H1 (cell line): Measurements from ENCODE around the gene PRLH. TPM values are rescaled to one million over a fixed set of nuclear protein-coding genes. Genes with fewer than 3 reads are reported as not detected.

Experiments used
- CTCF ChIA-PET: fragments of 300-600 bp; sonication (Branson Sonifier 250); formaldehyde crosslinking; loops from one replicate; lab custom pipeline; 2021; ENCODE audit not compliant: partially characterized antibody; lab: Charles Lee
- POLR2A ChIA-PET: fragments of 300-600 bp; sonication (Branson Sonifier 250); formaldehyde crosslinking; loops from one replicate; lab custom pipeline; 2021; ENCODE audit warnings: inconsistent platforms; ENCODE audit not compliant: partially characterized antibody; lab: Charles Lee
- DNase-seq, 2 experiments: peaks; one replicate each; pipeline versions ENCODE4 v3.0.0 to v3.0.0-alpha.2; 2010 to 2022; ENCODE audit warnings: low spot score in 2 of 2, low read depth in 1 of 2, mixed read lengths in 1 of 2
- FAIRE-seq: peaks from 2 replicates; lab custom pipeline; 2011; peaks lifted over from hg19 to GRCh38; lab: Jason Lieb, UNC
- H2AFZ ChIP-seq: 2 replicates; pipeline ENCODE4 v1.8.1; 2012; ENCODE audit warnings: low read length, inconsistent platforms
- H2AK5ac ChIP-seq: 2 replicates; pipeline ENCODE4 v1.6.1; 2013; ENCODE audit warnings: low read depth, low read length
- H2BK120ac ChIP-seq: replicated peaks from 2 replicates; pipeline ENCODE3; 2013; ENCODE audit warnings: low read depth, low read length, inconsistent platforms
- H2BK12ac ChIP-seq: 2 replicates; pipeline ENCODE4 v1.6.1; 2013; ENCODE audit warnings: low read depth, low read length
- H2BK15ac ChIP-seq: 2 replicates; pipeline ENCODE4 v1.6.1; 2013; ENCODE audit warnings: low read length
- H2BK20ac ChIP-seq: 2 replicates; pipeline ENCODE4 v1.6.1; 2013; ENCODE audit warnings: low read length
- H2BK5ac ChIP-seq: 2 replicates; pipeline ENCODE4 v1.6.1; 2013; ENCODE audit warnings: low read depth, low read length
- H3K14ac ChIP-seq: 2 replicates; pipeline ENCODE4 v1.6.1; 2013; ENCODE audit warnings: inconsistent platforms; ENCODE audit not compliant: insufficient read length
- H3K18ac ChIP-seq: 2 replicates; pipeline ENCODE4 v1.6.1; 2013; ENCODE audit warnings: low read length; ENCODE audit errors: extremely low read depth
- H3K23ac ChIP-seq: 2 replicates; pipeline ENCODE4 v1.6.1; 2013; ENCODE audit warnings: inconsistent platforms; ENCODE audit not compliant: insufficient read length
- H3K23me2 ChIP-seq: 2 replicates; pipeline ENCODE4 v1.6.1; 2013; ENCODE audit warnings: low read depth, low read length
- H3K27ac ChIP-seq: 2 replicates; pipeline ENCODE4 v1.6.1; 2011; ENCODE audit warnings: low read depth, low read length, inconsistent platforms
- H3K27me3 ChIP-seq, 4 experiments: replicated peaks in 1 of 4; 1 replicate in 1 of 4; 2 replicates in 3 of 4; pipeline versions ENCODE4 v1.6.1 to v1.8.1; 2011 to 2013; ENCODE audit warnings: low read length in 3 of 4, mild to moderate bottlenecking in 3 of 4, inconsistent platforms in 2 of 4, mixed read lengths in 2 of 4, moderate library complexity in 1 of 4; ENCODE audit not compliant: control insufficient read depth in 3 of 4, insufficient read depth in 3 of 4; ENCODE audit errors: extremely low read depth in 1 of 4
- H3K36me3 ChIP-seq, 4 experiments: 2 replicates each; pipeline versions ENCODE4 v1.6.1 to v1.8.1; 2011 to 2013; ENCODE audit warnings: mild to moderate bottlenecking in 4 of 4, low read length in 3 of 4, moderate library complexity in 2 of 4, control low read depth in 1 of 4, inconsistent platforms in 1 of 4; ENCODE audit not compliant: insufficient read depth in 4 of 4, control insufficient read depth in 2 of 4
- H3K4ac ChIP-seq: replicated peaks from 2 replicates; pipeline ENCODE3; 2013; ENCODE audit warnings: low read length, low read depth, mixed read lengths, inconsistent platforms; ENCODE audit not compliant: insufficient read length
- H3K4me1 ChIP-seq, 4 experiments: replicated peaks in 1 of 4; 1 replicate in 1 of 4; 2 replicates in 3 of 4; pipeline versions ENCODE4 v1.6.1 to v1.8.1; 2011 to 2013; ENCODE audit warnings: low read length in 3 of 4, inconsistent platforms in 2 of 4, mixed read lengths in 1 of 4; ENCODE audit not compliant: insufficient read depth in 4 of 4, control insufficient read depth in 3 of 4
- H3K4me2 ChIP-seq, 2 experiments: 2 replicates each; pipeline versions ENCODE4 v1.6.1 to v1.8.1; 2011 to 2013; ENCODE audit warnings: low read depth in 2 of 2, low read length in 2 of 2, control low read depth in 1 of 2, inconsistent platforms in 1 of 2, mild to moderate bottlenecking in 1 of 2; ENCODE audit not compliant: insufficient read depth in 1 of 2
- H3K4me3 ChIP-seq, 4 experiments: fragments of 200-600, 300-600 bp in 1 of 4; sonication (generic), shearing (Covaris generic), sonication (Bioruptor Twin) in 1 of 4; 2 replicates each; pipeline versions ENCODE4 v1.5.1 to v1.8.1; 2011 to 2016; ENCODE audit warnings: low read length in 4 of 4, low read depth in 3 of 4, control low read depth in 2 of 4, inconsistent platforms in 2 of 4, mild to moderate bottlenecking in 2 of 4, mixed read lengths in 1 of 4, moderate library complexity in 1 of 4; ENCODE audit not compliant: insufficient read depth in 2 of 4; ENCODE audit errors: extremely low read depth in 1 of 4
- H3K56ac ChIP-seq: replicated peaks from 2 replicates; pipeline ENCODE3; 2013; ENCODE audit warnings: low read depth, mild to moderate bottlenecking, mixed read lengths, low read length, inconsistent platforms; ENCODE audit not compliant: insufficient read length
- H3K79me1 ChIP-seq: 2 replicates; pipeline ENCODE4 v1.6.1; 2013; ENCODE audit warnings: low read depth, low read length, control low read depth
- H3K79me2 ChIP-seq, 2 experiments: 2 replicates each; pipeline versions ENCODE4 v1.6.1 to v1.8.1; 2012 to 2013; ENCODE audit warnings: low read length in 2 of 2, mild to moderate bottlenecking in 2 of 2, inconsistent platforms in 1 of 2; ENCODE audit not compliant: insufficient read depth in 2 of 2, control insufficient read depth in 1 of 2
- H3K9ac ChIP-seq, 4 experiments: replicated peaks in 1 of 4; 1 replicate in 1 of 4; 2 replicates in 3 of 4; pipeline versions ENCODE4 v1.6.1 to v1.8.1; 2011 to 2013; ENCODE audit warnings: low read depth in 3 of 4, low read length in 3 of 4, control low read depth in 2 of 4, mild to moderate bottlenecking in 2 of 4, moderate library complexity in 2 of 4, inconsistent platforms in 1 of 4; ENCODE audit errors: extremely low read depth in 1 of 4
- H3K9me3 ChIP-seq, 2 experiments: 2 replicates each; pipeline versions ENCODE4 v1.6.1 to v1.8.1; 2012 to 2013; ENCODE audit warnings: mild to moderate bottlenecking in 2 of 2, moderate library complexity in 2 of 2, control low read depth in 1 of 2, inconsistent platforms in 1 of 2, low read depth in 1 of 2, low read length in 1 of 2, mixed read lengths in 1 of 2; ENCODE audit not compliant: insufficient read depth in 2 of 2
- H4K20me1 ChIP-seq, 2 experiments: replicated peaks in 1 of 2; 2 replicates each; pipeline versions ENCODE3 to v1.8.1; 2011 to 2013; ENCODE audit warnings: inconsistent platforms in 2 of 2, low read length in 2 of 2, mild to moderate bottlenecking in 1 of 2; ENCODE audit not compliant: insufficient read depth in 2 of 2, control insufficient read depth in 1 of 2
- H4K5ac ChIP-seq: 2 replicates; pipeline ENCODE4 v1.6.1; 2013; ENCODE audit warnings: low read length, low read depth, mixed read lengths, inconsistent platforms; ENCODE audit not compliant: insufficient read length
- H4K8ac ChIP-seq: 2 replicates; pipeline ENCODE4 v1.8.0; 2013; ENCODE audit warnings: mild to moderate bottlenecking, moderate library complexity, low read length, inconsistent platforms; ENCODE audit not compliant: insufficient read depth; ENCODE audit errors: extremely low read depth
- H4K91ac ChIP-seq: replicated peaks from 2 replicates; pipeline ENCODE3; 2013; ENCODE audit warnings: low read length, mixed read lengths, inconsistent platforms; ENCODE audit not compliant: insufficient read length
- ASH2L ChIP-seq: fragments of 200-600, 300-600 bp; sonication (generic); IDR thresholded peaks from one replicate; pipeline ENCODE4 v1.7.1; 2017; ENCODE audit warnings: low read length
- ATF3 ChIP-seq: IDR thresholded peaks from 2 replicates; pipeline ENCODE4 v1.6.1; 2011; ENCODE audit warnings: low read depth, mild to moderate bottlenecking, low read length; ENCODE audit not compliant: insufficient read depth
- BACH1 ChIP-seq: IDR thresholded peaks from 2 replicates; pipeline ENCODE4 v1.6.1; 2012; ENCODE audit warnings: low read length, improper control_type of control experiment
- BCL11A ChIP-seq, 2 experiments: IDR thresholded peaks; one replicate each; pipeline ENCODE4 v1.6.1; 2011; ENCODE audit warnings: low read depth in 2 of 2, low read length in 2 of 2, mild to moderate bottlenecking in 2 of 2
- CBX5 ChIP-seq: fragments of 300-800, 300-1000 bp; sonication (generic); IDR thresholded peaks from 2 replicates; pipeline ENCODE4 v1.7.1; 2016; ENCODE audit warnings: antibody characterized with exemption, low read length, low read depth
- JUND ChIP-seq: IDR thresholded peaks from 2 replicates; pipeline ENCODE4 v1.6.1; 2011; ENCODE audit warnings: mild to moderate bottlenecking, improper control_type of control experiment, low read length
- RXRA ChIP-seq: IDR thresholded peaks from 2 replicates; pipeline ENCODE4 v1.6.1; 2011; ENCODE audit warnings: low read depth, mild to moderate bottlenecking, low read length, moderate library complexity; ENCODE audit not compliant: insufficient read depth
- SRF ChIP-seq: IDR thresholded peaks from 2 replicates; pipeline ENCODE4 v1.6.1; 2011; ENCODE audit warnings: mild to moderate bottlenecking, low read depth, low read length, moderate library complexity
- TAF7 ChIP-seq: optimal IDR thresholded peaks from 2 replicates; pipeline ENCODE3; 2011; ENCODE audit warnings: low read depth, mild to moderate bottlenecking, inconsistent platforms, low read length, moderate library complexity, borderline replicate concordance
- TCF12 ChIP-seq: IDR thresholded peaks from 2 replicates; pipeline ENCODE4 v1.6.1; 2011; ENCODE audit warnings: low read depth, mild to moderate bottlenecking, low read length
- TEAD4 ChIP-seq: IDR thresholded peaks from 2 replicates; pipeline ENCODE4 v1.6.1; 2012; ENCODE audit warnings: low read depth, low read length, inconsistent platforms, mixed read lengths
- YY1 ChIP-seq: IDR thresholded peaks from 2 replicates; pipeline ENCODE4 v1.6.1; 2011; ENCODE audit warnings: low read depth, mild to moderate bottlenecking, low read length
- WGBS, 2 experiments: shearing (Covaris generic) in 1 of 2; methylation state at CpG; one replicate each; pipeline versions ENCODE4 v1.1.6 to v1.1.7; 2013 to 2015; ENCODE audit warnings: low lambda C conversion rate in 2 of 2, mixed read lengths in 2 of 2, inconsistent platforms in 1 of 2, low coverage in 1 of 2, missing lambda C conversion rate in 1 of 2; ENCODE audit not compliant: insufficient replicate concordance in 2 of 2, insufficient coverage in 1 of 2, insufficient read length in 1 of 2; ENCODE audit errors: extremely low coverage in 1 of 2, missing lambda C conversion rate in 1 of 2; 5-methylcytosine and 5-hydroxymethylcytosine counted together
- polyA plus RNA-seq, 7 experiments: library from polyadenylated mRNA; depleted of rRNA in 3 of 7; stranded (reverse) in 5 of 7; unstranded in 2 of 7; fragments of >200 nt in 5 of 7; fragments of 200-250 nt in 2 of 7; gene quantifications; 1 replicate in 5 of 7; 2 replicates in 1 of 7; 4 replicates in 1 of 7; pipeline versions ENCODE4 v1.2.1 to v1.2.3, GENCODE V29; 2011 to 2013; ENCODE audit warnings: missing spikeins in 2 of 7, mixed read lengths in 2 of 7
- total RNA-seq: library from RNA; stranded (reverse); fragmentation: NEBNext Ultra II Directional; extraction: Animal tissue kit (Norgen Biotek cat#: 25700); gene quantifications from 2 replicates; pipeline ENCODE4 v1.2.1, GENCODE V29; 2021

Gene PRLH
- total and polyA plus RNA-seq, 2 of the 8 experiments (the other 6 are each of a cell fraction or from before 2014, with no cell fraction given) = not detected

- Histone ChIP-seq H3K9ac (no peak overlapping the region), H3K27me3 (no peaks in the 10 kb centered on the region), H2BK15ac (no peak overlapping the region), H3K23ac (no peak overlapping the region), H3K14ac (no peak overlapping the region), H3K18ac (no peak overlapping the region), H4K20me1 (peaks cover 0 to 8% of the 10 kb centered on the region in 2 experiments), H3K79me2 (no peaks in the 10 kb centered on the region), H3K56ac (no peak overlapping the region), H4K8ac (no peak overlapping the region), H2BK120ac (no peak overlapping the region), H3K4me1 (no peaks in the 10 kb centered on the region), H3K79me1 (no peaks in the 10 kb centered on the region), H3K36me3 (peaks cover 0 to 2% (median 0%) of the 10 kb centered on the region in 4 experiments; a peak in 1 of 8 replicates), H4K5ac (no peak overlapping the region), H2BK20ac (no peak overlapping the region), H2AFZ (no peak overlapping the region), H3K9me3 (no peaks in the 10 kb centered on the region), H3K4me2 (no peak overlapping the region), H3K23me2 (peaks cover 18% of the 10 kb centered on the region; the same call in 1 of the 2 replicates), H2AK5ac (no peak overlapping the region), H3K4ac (no peak overlapping the region), H2BK12ac (no peak overlapping the region), H4K91ac (no peak overlapping the region), H3K4me3 (no peak overlapping the region), H2BK5ac (no peak overlapping the region), H3K27ac (no peak overlapping the region)
- POLR2A ChIA-PET = interaction anchor here (3.1 kb wide), 1 partner anchor 12 kb away, joined by 9 read pairs; no protein-coding TSS in a partner anchor
- DNase-seq (no peak), FAIRE-seq (no peak)
- CTCF ChIA-PET = interaction anchor here (0.9 to 3.4 kb wide), 5 partner anchors 8 to 226 kb away, joined by 3 to 16 read pairs (median 5); no protein-coding TSS in a partner anchor
- 93% methylated on average over 6 of the region's 6 CpGs; no CpG with 5 or more reads in 1 of the 2 experiments for WGBS, 2 experiments
- no peak for TF ChIP-seq RXRA
- no peak for TF ChIP-seq ASH2L
- TF ChIP-seq BACH1 = no peak
- TF ChIP-seq CBX5 = no peak
- no peak for TF ChIP-seq ATF3
- no peak for TF ChIP-seq BCL11A (IDR thresholded peaks at IDR 0.05; ENCODE audit: low read depth in 2 of 2, low read length in 2 of 2)
- no peak for TF ChIP-seq TAF7
- no peak for TF ChIP-seq YY1
- no peak for TF ChIP-seq SRF
- no peak for TF ChIP-seq TCF12
- no peak for TF ChIP-seq JUND
- TF ChIP-seq TEAD4 = no peak
Measured at GRCh38 chr2:237520290-237520689, 46.1 kb upstream of the PRLH start.
